ENCODE data around the gene TPM1. TPM values are rescaled to one million over a fixed set of nuclear protein-coding genes. Genes with fewer than 3 reads are reported as not detected.

Gene TPM1
- total and polyA plus RNA-seq, 4 donors: 64.7 to 101 (median 71.5) TPM

- no peak for TF ChIP-seq ZBTB33 (IDR thresholded peaks at IDR 0.05)
- no peak for TF ChIP-seq ATF3 (IDR thresholded peaks at IDR 0.05)
- no peak for TF ChIP-seq FOXA1 (IDR thresholded peaks at IDR 0.05)
- no peak for TF ChIP-seq RXRA (IDR thresholded peaks at IDR 0.05)
- TF ChIP-seq GABPA (IDR thresholded peaks at IDR 0.05 in 1 of 2, conservative IDR thresholded peaks at IDR 0.05 in 1 of 2): no peak
- no peak for TF ChIP-seq EGR1 (IDR thresholded peaks at IDR 0.05; ENCODE audit: low read depth in 2 of 2)
- TF ChIP-seq HNF4A (conservative IDR thresholded peaks at IDR 0.05): no peak
- no peak for TF ChIP-seq HNF4G (IDR thresholded peaks at IDR 0.05)
- no peak for TF ChIP-seq YY1 (IDR thresholded peaks at IDR 0.05)
Measured at GRCh38 chr15:63019511-63020109, 22.9 kb upstream of the TPM1 start (continued).

- DNase-seq (ENCODE audit: low spot score): no peak
Measured at GRCh38 chr15:63020128-63020527, 22.4 kb upstream of the TPM1 start.

More at GRCh38 chr15:63020128-63020527, 22.4 kb upstream of the TPM1 start:
- Histone ChIP-seq H3K36me3 (ENCODE audit: control insufficient read depth in 4 of 4, insufficient read depth in 3 of 4, low read depth in 1 of 4, low read length in 3 of 4) (no peaks in the 10 kb centered on the region), H3K9ac (ENCODE audit: low read depth in 1 of 2, low read length in 2 of 2) (no peak overlapping the region), H3K27ac (ENCODE audit: low read depth in 1 of 2, low read length in 2 of 2) (no peak overlapping the region), H3K9me3 (ENCODE audit: control insufficient read depth in 4 of 4, low read length in 3 of 4) (no peaks in the 10 kb centered on the region), H3K4me1 (ENCODE audit: control insufficient read depth in 4 of 4, insufficient read depth in 4 of 4, low read length in 3 of 4) (peaks cover 0 to 9% (median 6%) of the 10 kb centered on the region in 4 donors), H3K27me3 (ENCODE audit: control insufficient read depth in 4 of 4, insufficient read depth in 4 of 4, low read length in 3 of 4) (no peaks in the 10 kb centered on the region), H3K4me3 (ENCODE audit: low read depth in 1 of 3, low read length in 3 of 3) (no peak overlapping the region)
- TF ChIP-seq, protein P1, sequence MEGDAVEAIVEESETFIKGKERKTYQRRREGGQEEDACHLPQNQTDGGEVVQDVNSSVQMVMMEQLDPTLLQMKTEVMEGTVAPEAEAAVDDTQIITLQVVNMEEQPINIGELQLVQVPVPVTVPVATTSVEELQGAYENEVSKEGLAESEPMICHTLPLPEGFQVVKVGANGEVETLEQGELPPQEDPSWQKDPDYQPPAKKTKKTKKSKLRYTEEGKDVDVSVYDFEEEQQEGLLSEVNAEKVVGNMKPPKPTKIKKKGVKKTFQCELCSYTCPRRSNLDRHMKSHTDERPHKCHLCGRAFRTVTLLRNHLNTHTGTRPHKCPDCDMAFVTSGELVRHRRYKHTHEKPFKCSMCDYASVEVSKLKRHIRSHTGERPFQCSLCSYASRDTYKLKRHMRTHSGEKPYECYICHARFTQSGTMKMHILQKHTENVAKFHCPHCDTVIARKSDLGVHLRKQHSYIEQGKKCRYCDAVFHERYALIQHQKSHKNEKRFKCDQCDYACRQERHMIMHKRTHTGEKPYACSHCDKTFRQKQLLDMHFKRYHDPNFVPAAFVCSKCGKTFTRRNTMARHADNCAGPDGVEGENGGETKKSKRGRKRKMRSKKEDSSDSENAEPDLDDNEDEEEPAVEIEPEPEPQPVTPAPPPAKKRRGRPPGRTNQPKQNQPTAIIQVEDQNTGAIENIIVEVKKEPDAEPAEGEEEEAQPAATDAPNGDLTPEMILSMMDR (IDR thresholded peaks at IDR 0.05; ENCODE audit: low read depth, low read length, missing input control): no peak
- TF ChIP-seq GABPA (IDR thresholded peaks at IDR 0.05 in 1 of 2, conservative IDR thresholded peaks at IDR 0.05 in 1 of 2): no peak
- no peak for TF ChIP-seq EGR1 (IDR thresholded peaks at IDR 0.05; ENCODE audit: low read depth in 2 of 2)
- no peak for TF ChIP-seq RXRA (IDR thresholded peaks at IDR 0.05)
- TF ChIP-seq JUND (IDR thresholded peaks at IDR 0.05): no peak
- TF ChIP-seq SP1 (IDR thresholded peaks at IDR 0.05): no peak
- TF ChIP-seq FOXA2 (IDR thresholded peaks at IDR 0.05): no peak
- no peak for TF ChIP-seq HNF4G (IDR thresholded peaks at IDR 0.05)
- TF ChIP-seq HNF4A (conservative IDR thresholded peaks at IDR 0.05): no peak
- no peak for TF ChIP-seq RAD21 (IDR thresholded peaks at IDR 0.05)
- TF ChIP-seq, protein P2, sequence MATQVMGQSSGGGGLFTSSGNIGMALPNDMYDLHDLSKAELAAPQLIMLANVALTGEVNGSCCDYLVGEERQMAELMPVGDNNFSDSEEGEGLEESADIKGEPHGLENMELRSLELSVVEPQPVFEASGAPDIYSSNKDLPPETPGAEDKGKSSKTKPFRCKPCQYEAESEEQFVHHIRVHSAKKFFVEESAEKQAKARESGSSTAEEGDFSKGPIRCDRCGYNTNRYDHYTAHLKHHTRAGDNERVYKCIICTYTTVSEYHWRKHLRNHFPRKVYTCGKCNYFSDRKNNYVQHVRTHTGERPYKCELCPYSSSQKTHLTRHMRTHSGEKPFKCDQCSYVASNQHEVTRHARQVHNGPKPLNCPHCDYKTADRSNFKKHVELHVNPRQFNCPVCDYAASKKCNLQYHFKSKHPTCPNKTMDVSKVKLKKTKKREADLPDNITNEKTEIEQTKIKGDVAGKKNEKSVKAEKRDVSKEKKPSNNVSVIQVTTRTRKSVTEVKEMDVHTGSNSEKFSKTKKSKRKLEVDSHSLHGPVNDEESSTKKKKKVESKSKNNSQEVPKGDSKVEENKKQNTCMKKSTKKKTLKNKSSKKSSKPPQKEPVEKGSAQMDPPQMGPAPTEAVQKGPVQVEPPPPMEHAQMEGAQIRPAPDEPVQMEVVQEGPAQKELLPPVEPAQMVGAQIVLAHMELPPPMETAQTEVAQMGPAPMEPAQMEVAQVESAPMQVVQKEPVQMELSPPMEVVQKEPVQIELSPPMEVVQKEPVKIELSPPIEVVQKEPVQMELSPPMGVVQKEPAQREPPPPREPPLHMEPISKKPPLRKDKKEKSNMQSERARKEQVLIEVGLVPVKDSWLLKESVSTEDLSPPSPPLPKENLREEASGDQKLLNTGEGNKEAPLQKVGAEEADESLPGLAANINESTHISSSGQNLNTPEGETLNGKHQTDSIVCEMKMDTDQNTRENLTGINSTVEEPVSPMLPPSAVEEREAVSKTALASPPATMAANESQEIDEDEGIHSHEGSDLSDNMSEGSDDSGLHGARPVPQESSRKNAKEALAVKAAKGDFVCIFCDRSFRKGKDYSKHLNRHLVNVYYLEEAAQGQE (IDR thresholded peaks at IDR 0.05): no peak
- no peak for TF ChIP-seq ATF3 (IDR thresholded peaks at IDR 0.05)
- no peak for TF ChIP-seq MAX (IDR thresholded peaks at IDR 0.05)
- no peak for TF ChIP-seq YY1 (IDR thresholded peaks at IDR 0.05)
- no peak for TF ChIP-seq TAF1 (conservative IDR thresholded peaks at IDR 0.05)
- TF ChIP-seq ZBTB33 (IDR thresholded peaks at IDR 0.05): no peak
- TF ChIP-seq NR2F2 (IDR thresholded peaks at IDR 0.05): no peak
- 39% methylated on average over 3 of the region's 3 CpGs for WGBS

All from liver (tissue), 9 donors.